GM12878 (cell line): ENCODE results near the gene KIRREL1. TPM values are rescaled to one million over a fixed set of nuclear protein-coding genes. Genes with fewer than 3 reads are reported as not detected.

Experiments
- ATAC-seq: fragments of 200-7000 bp; cut with Tn5 transposase; 3 replicates; pipeline ENCODE4 v1.9.1; 2020; ENCODE audit warnings: mild to moderate bottlenecking, moderate library complexity
- BruUV-seq: library from RNA; stranded (reverse); fragments of 400-500 nt; replicated peaks from 2 replicates; lab custom pipeline; 2021; lab: Mats Ljungman, UMichigan
- CTCF ChIA-PET: fragments of 300-600 bp; sonication (Branson Sonifier 250); formaldehyde crosslinking; extraction: SDS; loops from one replicate; lab custom pipeline; 2021; ENCODE audit warnings: inconsistent platforms; lab: Yijun Ruan, JAX
- POLR2A ChIA-PET: fragments of 350-600 bp; formaldehyde crosslinking; extraction: SDS; loops from one replicate; lab custom pipeline; 2021; ENCODE audit warnings: inconsistent platforms; lab: Charles Lee
- RAD21 ChIA-PET: fragments of 300-600 bp; sonication (Branson Sonifier 250); formaldehyde crosslinking; loops from one replicate; lab custom pipeline; 2023; ENCODE audit warnings: antibody characterized with exemption; ENCODE audit not compliant: unreplicated experiment; lab: Charles Lee
- SMC1A ChIA-PET: fragments of 300-600 bp; sonication (Branson Sonifier 250); formaldehyde crosslinking; loops from one replicate; lab custom pipeline; 2023; ENCODE audit not compliant: unreplicated experiment, uncharacterized antibody; lab: Charles Lee
- DNase-seq: peaks from one replicate; pipeline ENCODE4 v3.0.0-alpha.2; 2011; ENCODE audit warnings: low read depth, low spot score
- FAIRE-seq: peaks from 3 replicates; lab custom pipeline; 2011; peaks lifted over from hg19 to GRCh38; lab: Jason Lieb, UNC
- H2AFZ ChIP-seq: 2 replicates; pipeline ENCODE4 v1.6.0; 2011; ENCODE audit warnings: low read depth, low read length, control low read depth; ENCODE audit not compliant: control insufficient read depth
- H3K27ac ChIP-seq: 2 replicates; pipeline ENCODE4 v1.5.1; 2011; ENCODE audit warnings: control low read depth; ENCODE audit not compliant: control insufficient read depth, insufficient read depth
- H3K27me3 ChIP-seq, 2 experiments: replicated peaks in 1 of 2; 2 replicates each; pipeline versions ENCODE4 v1.6.0 to v1.6.1; 2011; ENCODE audit warnings: low read length in 1 of 2; ENCODE audit not compliant: control insufficient read depth in 2 of 2, insufficient read depth in 2 of 2
- H3K36me3 ChIP-seq, 2 experiments: 2 replicates each; pipeline ENCODE4 v1.5.1; 2011; ENCODE audit warnings: low read length in 1 of 2; ENCODE audit not compliant: control insufficient read depth in 2 of 2, insufficient read depth in 2 of 2
- H3K4me1 ChIP-seq: 2 replicates; pipeline ENCODE4 v1.6.1; 2011; ENCODE audit warnings: mild to moderate bottlenecking, low read length, moderate library complexity, mixed read lengths; ENCODE audit not compliant: control insufficient read depth, insufficient read depth
- H3K4me2 ChIP-seq: 2 replicates; pipeline ENCODE4 v1.6.0; 2011; ENCODE audit warnings: control low read depth; ENCODE audit not compliant: control insufficient read depth, insufficient read depth
- H3K4me3 ChIP-seq: fragments of 200-600 bp; sonication (generic); 2 replicates; pipeline ENCODE4 v1.5.1; 2016
- H3K79me2 ChIP-seq: 2 replicates; pipeline ENCODE4 v1.6.0; 2011; ENCODE audit warnings: low read length; ENCODE audit not compliant: control insufficient read depth, insufficient read depth
- H3K9ac ChIP-seq: 2 replicates; pipeline ENCODE4 v1.8.0; 2011; ENCODE audit warnings: low read length, control low read depth, mixed read lengths; ENCODE audit not compliant: control insufficient read depth, insufficient read depth
- H3K9me3 ChIP-seq: replicated peaks from 3 replicates; pipeline ENCODE4 v1.5.1; 2011; ENCODE audit warnings: mild to moderate bottlenecking, low read length; ENCODE audit not compliant: control insufficient read depth, insufficient read depth
- H4K20me1 ChIP-seq: 2 replicates; pipeline ENCODE4 v1.6.0; 2011; ENCODE audit not compliant: control insufficient read depth, insufficient read depth
- BRCA1 ChIP-seq: IDR thresholded peaks from 2 replicates; pipeline ENCODE4 v1.6.1; 2011; ENCODE audit warnings: low read depth, low read length, improper control_type of control experiment
- DPF2 ChIP-seq: fragments of 450-650 bp; IDR thresholded peaks from 2 replicates; pipeline ENCODE4 v1.6.1; 2017; ENCODE audit warnings: mild to moderate bottlenecking
- FOXK2 ChIP-seq: fragments of 450-650 bp; IDR thresholded peaks from 2 replicates; pipeline ENCODE4 v1.6.1; 2017; ENCODE audit warnings: mild to moderate bottlenecking, moderate library complexity
- GATAD2B ChIP-seq: fragments of 450-650 bp; conservative IDR thresholded peaks from 2 replicates; pipeline ENCODE4 v1.6.1; 2017; ENCODE audit warnings: low read depth, mild to moderate bottlenecking, moderate library complexity
- NFYA ChIP-seq: IDR thresholded peaks from 2 replicates; pipeline ENCODE4 v1.6.1; 2011; ENCODE audit warnings: low read depth, mild to moderate bottlenecking, low read length, improper control_type of control experiment, borderline replicate concordance
- NR2C2 ChIP-seq: IDR thresholded peaks from 2 replicates; pipeline ENCODE4 v1.6.1; 2011; ENCODE audit warnings: borderline replicate concordance, low read depth; ENCODE audit not compliant: control insufficient read depth, insufficient read length
- PAX5 ChIP-seq: IDR thresholded peaks from 2 replicates; pipeline ENCODE4 v1.6.1; 2011; ENCODE audit warnings: low read depth, low read length, borderline replicate concordance
- TARDBP ChIP-seq: IDR thresholded peaks from 2 replicates; pipeline ENCODE4 v1.6.1; 2016; ENCODE audit warnings: borderline replicate concordance
- ZNF207 ChIP-seq: fragments of 450-650 bp; IDR thresholded peaks from 2 replicates; pipeline ENCODE4 v1.6.1; 2014; ENCODE audit warnings: antibody characterized with exemption, mild to moderate bottlenecking, borderline replicate concordance
- ZSCAN29 ChIP-seq: fragments of 450-650 bp; IDR thresholded peaks from 2 replicates; pipeline ENCODE4 v1.6.1; 2017; ENCODE audit warnings: mild to moderate bottlenecking, moderate library complexity
- WGBS: methylation state at CpG from one replicate; pipeline ENCODE4 v1.1.6; 2016; ENCODE audit warnings: low lambda C conversion rate; ENCODE audit not compliant: insufficient replicate concordance, insufficient coverage; ENCODE audit errors: missing lambda C conversion rate; 5-methylcytosine and 5-hydroxymethylcytosine counted together
- in situ Hi-C: fragments of 300-500 bp; cut with MboI; formaldehyde crosslinking; loops from 9 replicates; pipeline ENCODE4 v1.14.3; 2018; ENCODE audit warnings: mixed read lengths
- intact Hi-C: fragments of 100-400 bp; cut with micrococcal nuclease; formaldehyde crosslinking; loops from one replicate; pipeline ENCODE4 v1.14.2; 2022; ENCODE audit not compliant: unreplicated experiment
- polyA plus RNA-seq, 11 experiments: library from polyadenylated mRNA; depleted of rRNA in 4 of 11; unstranded in 6 of 11; stranded (reverse) in 5 of 11; fragments of >200 nt; fragmentation: Nextera tagmentation in 4 of 11; fragmentation: Illumina TruSeq in 1 of 11; extraction: Ambion mirVana in 4 of 11; extraction: Trizol in 1 of 11; gene quantifications; 1 replicate in 1 of 11; 2 replicates in 10 of 11; pipeline versions ENCODE4 v1.2.1 to v1.2.3, GENCODE V29; 2011 to 2016; ENCODE audit warnings: inconsistent platforms in 2 of 11, missing spikeins in 2 of 11, low read depth in 1 of 11
- total RNA-seq, 4 experiments: library from RNA; depleted of rRNA in 3 of 4; stranded (reverse); fragments of >200 nt in 3 of 4; fragmentation: Illumina TruSeq in 1 of 4; extraction: Trizol in 1 of 4; gene quantifications; 2 replicates each; pipeline versions ENCODE4 v1.2.1 to v1.2.3, GENCODE V29; 2013 to 2021
- TF ChIP-seq, protein P1 (sequence below): fragments of 450-650 bp; IDR thresholded peaks from 2 replicates; pipeline ENCODE4 v1.6.1; 2017; ENCODE audit warnings: mild to moderate bottlenecking
- TF ChIP-seq, protein P2 (sequence below): fragments of 450-650 bp; IDR thresholded peaks from 2 replicates; pipeline ENCODE4 v1.6.1; 2014; ENCODE audit warnings: mild to moderate bottlenecking
- TF ChIP-seq, protein P3 (sequence below): IDR thresholded peaks from 2 replicates; pipeline ENCODE4 v1.6.1; 2012; ENCODE audit warnings: low read depth, low read length, improper control_type of control experiment
- TF ChIP-seq, protein P4 (sequence below): IDR thresholded peaks from 2 replicates; pipeline ENCODE4 v1.6.1; 2012; ENCODE audit warnings: improper control_type of control experiment, low read depth, low read length; ENCODE audit not compliant: insufficient replicate concordance
- TF ChIP-seq, protein P5 (sequence below): fragments of 450-650 bp; IDR thresholded peaks from 2 replicates; pipeline ENCODE4 v1.6.1; 2016; ENCODE audit warnings: mild to moderate bottlenecking

KIRREL1 gene
- total and polyA plus RNA-seq, 10 of the 15 experiments (the other 5 are each of a cell fraction or from before 2014, with no cell fraction given) = 0.15 TPM; not detected in 9

DNA sequence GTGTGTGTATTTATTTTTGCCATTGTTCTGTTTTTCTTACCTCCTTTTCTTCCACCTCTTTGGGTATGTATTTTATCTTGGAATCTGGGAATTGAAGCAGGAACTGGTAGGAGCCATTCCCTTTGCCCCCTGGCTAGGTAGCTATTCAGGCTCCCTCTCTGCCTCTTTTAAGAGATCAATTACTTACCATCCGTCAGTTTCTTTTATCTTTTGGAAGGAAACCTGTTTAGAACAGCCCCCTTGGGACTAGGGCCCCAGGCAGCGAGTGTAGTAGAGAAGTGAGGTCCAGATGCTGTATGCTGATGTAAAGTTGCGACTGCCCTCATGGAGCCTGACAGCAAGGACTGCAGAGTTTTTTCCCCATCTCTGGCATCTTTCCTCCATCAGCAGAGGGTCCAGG lies 41.6 kb downstream of the KIRREL1 start:
- ChIA-PET CTCF (interaction anchor here (0.7 to 2.0 kb wide), 8 partner anchors 18 to 664 kb away, joined by 3 to 8 read pairs (median 4); no protein-coding TSS in a partner anchor), POLR2A (no interaction called here), RAD21 (no interaction called here), SMC1A (interaction anchor here (1.1 kb wide), 1 partner anchor 44 kb away, joined by 3 read pairs; no protein-coding TSS in a partner anchor)
- no peaks in the 10 kb centered on the region for H3K36me3 ChIP-seq
- DNase-seq = no peak
- H3K4me1 ChIP-seq = no peaks in the 10 kb centered on the region
- H2AFZ ChIP-seq = no peak overlapping the region
- H3K27me3 ChIP-seq = peaks cover 0 to 2% of the 10 kb centered on the region in 2 experiments; a peak in 2 of 4 replicates
- no peak overlapping the region for H3K27ac ChIP-seq
- no peaks in the 10 kb centered on the region for H3K79me2 ChIP-seq
- no peaks in the 10 kb centered on the region for H4K20me1 ChIP-seq
- H3K9me3 ChIP-seq = no peaks in the 10 kb centered on the region
- H3K4me2 ChIP-seq = no peak overlapping the region
- intact Hi-C loops (no loop called here), in situ Hi-C loops (no loop called here)
- no peak overlapping the region for H3K4me3 ChIP-seq
- no peak overlapping the region for H3K9ac ChIP-seq
- WGBS = 4% methylated on average over 3 of the region's 3 CpGs
- no peak for FAIRE-seq
- BruUV-seq = no TSS peak
- ATAC-seq = no peak
- TF ChIP-seq, protein P1, sequence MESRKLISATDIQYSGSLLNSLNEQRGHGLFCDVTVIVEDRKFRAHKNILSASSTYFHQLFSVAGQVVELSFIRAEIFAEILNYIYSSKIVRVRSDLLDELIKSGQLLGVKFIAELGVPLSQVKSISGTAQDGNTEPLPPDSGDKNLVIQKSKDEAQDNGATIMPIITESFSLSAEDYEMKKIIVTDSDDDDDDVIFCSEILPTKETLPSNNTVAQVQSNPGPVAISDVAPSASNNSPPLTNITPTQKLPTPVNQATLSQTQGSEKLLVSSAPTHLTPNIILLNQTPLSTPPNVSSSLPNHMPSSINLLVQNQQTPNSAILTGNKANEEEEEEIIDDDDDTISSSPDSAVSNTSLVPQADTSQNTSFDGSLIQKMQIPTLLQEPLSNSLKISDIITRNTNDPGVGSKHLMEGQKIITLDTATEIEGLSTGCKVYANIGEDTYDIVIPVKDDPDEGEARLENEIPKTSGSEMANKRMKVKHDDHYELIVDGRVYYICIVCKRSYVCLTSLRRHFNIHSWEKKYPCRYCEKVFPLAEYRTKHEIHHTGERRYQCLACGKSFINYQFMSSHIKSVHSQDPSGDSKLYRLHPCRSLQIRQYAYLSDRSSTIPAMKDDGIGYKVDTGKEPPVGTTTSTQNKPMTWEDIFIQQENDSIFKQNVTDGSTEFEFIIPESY = no peak
- TF ChIP-seq NR2C2 (no peak), ZSCAN29 (no peak), GATAD2B (no peak), PAX5 (no peak), ZNF207 (no peak), NFYA (no peak), DPF2 (no peak), FOXK2 (no peak), BRCA1 (no peak), TARDBP (no peak)
- TF ChIP-seq, protein P2, sequence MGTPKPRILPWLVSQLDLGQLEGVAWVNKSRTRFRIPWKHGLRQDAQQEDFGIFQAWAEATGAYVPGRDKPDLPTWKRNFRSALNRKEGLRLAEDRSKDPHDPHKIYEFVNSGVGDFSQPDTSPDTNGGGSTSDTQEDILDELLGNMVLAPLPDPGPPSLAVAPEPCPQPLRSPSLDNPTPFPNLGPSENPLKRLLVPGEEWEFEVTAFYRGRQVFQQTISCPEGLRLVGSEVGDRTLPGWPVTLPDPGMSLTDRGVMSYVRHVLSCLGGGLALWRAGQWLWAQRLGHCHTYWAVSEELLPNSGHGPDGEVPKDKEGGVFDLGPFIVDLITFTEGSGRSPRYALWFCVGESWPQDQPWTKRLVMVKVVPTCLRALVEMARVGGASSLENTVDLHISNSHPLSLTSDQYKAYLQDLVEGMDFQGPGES = no peak
- TF ChIP-seq, protein P3, sequence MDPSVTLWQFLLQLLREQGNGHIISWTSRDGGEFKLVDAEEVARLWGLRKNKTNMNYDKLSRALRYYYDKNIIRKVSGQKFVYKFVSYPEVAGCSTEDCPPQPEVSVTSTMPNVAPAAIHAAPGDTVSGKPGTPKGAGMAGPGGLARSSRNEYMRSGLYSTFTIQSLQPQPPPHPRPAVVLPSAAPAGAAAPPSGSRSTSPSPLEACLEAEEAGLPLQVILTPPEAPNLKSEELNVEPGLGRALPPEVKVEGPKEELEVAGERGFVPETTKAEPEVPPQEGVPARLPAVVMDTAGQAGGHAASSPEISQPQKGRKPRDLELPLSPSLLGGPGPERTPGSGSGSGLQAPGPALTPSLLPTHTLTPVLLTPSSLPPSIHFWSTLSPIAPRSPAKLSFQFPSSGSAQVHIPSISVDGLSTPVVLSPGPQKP = no peak
- TF ChIP-seq, protein P4, sequence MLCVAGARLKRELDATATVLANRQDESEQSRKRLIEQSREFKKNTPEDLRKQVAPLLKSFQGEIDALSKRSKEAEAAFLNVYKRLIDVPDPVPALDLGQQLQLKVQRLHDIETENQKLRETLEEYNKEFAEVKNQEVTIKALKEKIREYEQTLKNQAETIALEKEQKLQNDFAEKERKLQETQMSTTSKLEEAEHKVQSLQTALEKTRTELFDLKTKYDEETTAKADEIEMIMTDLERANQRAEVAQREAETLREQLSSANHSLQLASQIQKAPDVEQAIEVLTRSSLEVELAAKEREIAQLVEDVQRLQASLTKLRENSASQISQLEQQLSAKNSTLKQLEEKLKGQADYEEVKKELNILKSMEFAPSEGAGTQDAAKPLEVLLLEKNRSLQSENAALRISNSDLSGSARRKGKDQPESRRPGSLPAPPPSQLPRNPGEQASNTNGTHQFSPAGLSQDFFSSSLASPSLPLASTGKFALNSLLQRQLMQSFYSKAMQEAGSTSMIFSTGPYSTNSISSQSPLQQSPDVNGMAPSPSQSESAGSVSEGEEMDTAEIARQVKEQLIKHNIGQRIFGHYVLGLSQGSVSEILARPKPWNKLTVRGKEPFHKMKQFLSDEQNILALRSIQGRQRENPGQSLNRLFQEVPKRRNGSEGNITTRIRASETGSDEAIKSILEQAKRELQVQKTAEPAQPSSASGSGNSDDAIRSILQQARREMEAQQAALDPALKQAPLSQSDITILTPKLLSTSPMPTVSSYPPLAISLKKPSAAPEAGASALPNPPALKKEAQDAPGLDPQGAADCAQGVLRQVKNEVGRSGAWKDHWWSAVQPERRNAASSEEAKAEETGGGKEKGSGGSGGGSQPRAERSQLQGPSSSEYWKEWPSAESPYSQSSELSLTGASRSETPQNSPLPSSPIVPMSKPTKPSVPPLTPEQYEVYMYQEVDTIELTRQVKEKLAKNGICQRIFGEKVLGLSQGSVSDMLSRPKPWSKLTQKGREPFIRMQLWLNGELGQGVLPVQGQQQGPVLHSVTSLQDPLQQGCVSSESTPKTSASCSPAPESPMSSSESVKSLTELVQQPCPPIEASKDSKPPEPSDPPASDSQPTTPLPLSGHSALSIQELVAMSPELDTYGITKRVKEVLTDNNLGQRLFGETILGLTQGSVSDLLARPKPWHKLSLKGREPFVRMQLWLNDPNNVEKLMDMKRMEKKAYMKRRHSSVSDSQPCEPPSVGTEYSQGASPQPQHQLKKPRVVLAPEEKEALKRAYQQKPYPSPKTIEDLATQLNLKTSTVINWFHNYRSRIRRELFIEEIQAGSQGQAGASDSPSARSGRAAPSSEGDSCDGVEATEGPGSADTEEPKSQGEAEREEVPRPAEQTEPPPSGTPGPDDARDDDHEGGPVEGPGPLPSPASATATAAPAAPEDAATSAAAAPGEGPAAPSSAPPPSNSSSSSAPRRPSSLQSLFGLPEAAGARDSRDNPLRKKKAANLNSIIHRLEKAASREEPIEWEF = no peak
- TF ChIP-seq, protein P5, sequence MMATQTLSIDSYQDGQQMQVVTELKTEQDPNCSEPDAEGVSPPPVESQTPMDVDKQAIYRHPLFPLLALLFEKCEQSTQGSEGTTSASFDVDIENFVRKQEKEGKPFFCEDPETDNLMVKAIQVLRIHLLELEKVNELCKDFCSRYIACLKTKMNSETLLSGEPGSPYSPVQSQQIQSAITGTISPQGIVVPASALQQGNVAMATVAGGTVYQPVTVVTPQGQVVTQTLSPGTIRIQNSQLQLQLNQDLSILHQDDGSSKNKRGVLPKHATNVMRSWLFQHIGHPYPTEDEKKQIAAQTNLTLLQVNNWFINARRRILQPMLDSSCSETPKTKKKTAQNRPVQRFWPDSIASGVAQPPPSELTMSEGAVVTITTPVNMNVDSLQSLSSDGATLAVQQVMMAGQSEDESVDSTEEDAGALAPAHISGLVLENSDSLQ = no peak
